Lung (tissue), 12 donors: Measurements from ENCODE around the gene POLN. TPM values are rescaled to one million over a fixed set of nuclear protein-coding genes. Genes with fewer than 3 reads are reported as not detected.
"Not testable (repeated sequence)": the region's sequence is repeated elsewhere in the genome, so short reads cannot be mapped to it uniquely, and the experiment has no call there.

Source experiments
- ATAC-seq: fragments of 200-7000 bp; cut with Tn5 transposase; one replicate; pipeline ENCODE4 v1.9.1; 2020; ENCODE audit warnings: moderate number of reproducible peaks; ENCODE audit not compliant: insufficient read depth, low FRiP score
- DNase-seq, 3 donors: peaks; one replicate each; pipeline ENCODE4 v3.0.0-alpha.2; 2013 to 2017
- H3K27ac ChIP-seq, 2 donors: one replicate each; pipeline ENCODE4 v1.5.1; 2013; ENCODE audit warnings: mild to moderate bottlenecking in 2 of 2, moderate library complexity in 2 of 2, control low read depth in 1 of 2, inconsistent platforms in 1 of 2, low read depth in 1 of 2, low read length in 1 of 2
- H3K27me3 ChIP-seq, 3 donors: one replicate each; pipeline ENCODE4 v1.5.1; 2013; ENCODE audit warnings: low read length in 2 of 3; ENCODE audit not compliant: control insufficient read depth in 3 of 3, insufficient read depth in 3 of 3
- H3K36me3 ChIP-seq, 4 donors: one replicate each; pipeline ENCODE4 v1.5.1; 2013; ENCODE audit warnings: low read length in 4 of 4, mild to moderate bottlenecking in 1 of 4, moderate library complexity in 1 of 4; ENCODE audit not compliant: control insufficient read depth in 4 of 4, insufficient read depth in 4 of 4
- H3K4me1 ChIP-seq, 5 donors: one replicate each; pipeline ENCODE4 v1.5.1; 2013; ENCODE audit warnings: low read length in 5 of 5, mild to moderate bottlenecking in 2 of 5, moderate library complexity in 1 of 5; ENCODE audit not compliant: control insufficient read depth in 5 of 5, insufficient read depth in 5 of 5
- H3K4me3 ChIP-seq: one replicate; pipeline ENCODE4 v1.5.1; 2013; ENCODE audit warnings: mild to moderate bottlenecking, control low read depth, moderate library complexity
- H3K9ac ChIP-seq, 2 donors: one replicate each; pipeline ENCODE4 v1.5.1; 2013; ENCODE audit warnings: low read length in 2 of 2, control low read depth in 1 of 2; ENCODE audit not compliant: insufficient read depth in 1 of 2
- H3K9me3 ChIP-seq, 4 donors: one replicate each; pipeline ENCODE4 v1.5.1; 2013; ENCODE audit warnings: low read length in 3 of 4, mild to moderate bottlenecking in 1 of 4, moderate library complexity in 1 of 4; ENCODE audit not compliant: control insufficient read depth in 4 of 4, insufficient read depth in 3 of 4
- WGBS, 2 donors: extraction: QIAGEN DNeasy Blood & Tissue Kit; methylation state at CpG; one replicate each; pipeline ENCODE4 v1.1.7; 2013; 5-methylcytosine and 5-hydroxymethylcytosine counted together
- polyA plus RNA-seq, 2 donors: library from polyadenylated mRNA; stranded (reverse); fragments of 200-250 nt; gene quantifications; one replicate each; pipeline ENCODE4 v1.2.1, GENCODE V29; 2013
- total RNA-seq, 2 donors: library from RNA; depleted of rRNA in 1 of 2; stranded (reverse); fragments of >200 nt in 1 of 2; gene quantifications; one replicate each; pipeline ENCODE4 v1.2.1, GENCODE V29; 2014 to 2021
- TF ChIP-seq, protein P1 (sequence below): IDR thresholded peaks from 2 replicates; pipeline ENCODE4 v1.5.1; 2012; ENCODE audit warnings: mild to moderate bottlenecking; ENCODE audit errors: control extremely low read depth, extremely low read depth
- donor health status: control.
- donor health status: control.
- donor health status: Bipolar disorder and iron deficiency.
- donor health status: healthy.
- donor health status: DM: yes; HTN: yes; CAD: no.

Gene POLN
- total and polyA plus RNA-seq, 4 donors = 0.68 to 3.7 (median 2.2) TPM

DNA sequence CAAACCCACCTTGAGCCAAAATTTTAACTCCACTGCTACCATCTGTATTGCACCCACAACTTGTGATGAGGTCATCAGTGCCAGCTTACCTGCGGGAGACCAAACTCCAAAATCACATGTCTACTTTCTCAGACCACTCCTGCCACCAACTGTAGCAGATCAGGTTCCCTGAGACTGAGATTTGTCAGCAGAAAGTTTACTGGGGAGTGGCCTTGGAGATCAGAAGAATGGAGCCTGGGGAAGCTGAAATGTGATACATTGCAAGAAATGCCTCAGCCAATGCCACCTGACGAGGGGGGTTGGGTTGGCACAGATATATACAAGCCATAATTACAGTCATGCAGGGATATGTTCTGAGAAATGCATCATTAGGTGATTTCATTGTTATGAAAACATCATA is 19.1 kb downstream of the POLN start:
- DNase-seq = peak in 1 of 3 donors; percentile 40
- H3K9ac ChIP-seq = no peak overlapping the region
- H3K9me3 ChIP-seq = no peaks in the 10 kb centered on the region
- H3K36me3 ChIP-seq = peaks cover 0 to 6% (median 3%) of the 10 kb centered on the region in 4 donors
- 84 to 97% methylated on average over 2 of the region's 2 CpGs for WGBS, 2 donors
- H3K4me3 ChIP-seq = no peak overlapping the region
- no peak overlapping the region for H3K27ac ChIP-seq
- no peaks in the 10 kb centered on the region for H3K4me1 ChIP-seq
- no peaks in the 10 kb centered on the region for H3K27me3 ChIP-seq
- TF ChIP-seq, protein P1, sequence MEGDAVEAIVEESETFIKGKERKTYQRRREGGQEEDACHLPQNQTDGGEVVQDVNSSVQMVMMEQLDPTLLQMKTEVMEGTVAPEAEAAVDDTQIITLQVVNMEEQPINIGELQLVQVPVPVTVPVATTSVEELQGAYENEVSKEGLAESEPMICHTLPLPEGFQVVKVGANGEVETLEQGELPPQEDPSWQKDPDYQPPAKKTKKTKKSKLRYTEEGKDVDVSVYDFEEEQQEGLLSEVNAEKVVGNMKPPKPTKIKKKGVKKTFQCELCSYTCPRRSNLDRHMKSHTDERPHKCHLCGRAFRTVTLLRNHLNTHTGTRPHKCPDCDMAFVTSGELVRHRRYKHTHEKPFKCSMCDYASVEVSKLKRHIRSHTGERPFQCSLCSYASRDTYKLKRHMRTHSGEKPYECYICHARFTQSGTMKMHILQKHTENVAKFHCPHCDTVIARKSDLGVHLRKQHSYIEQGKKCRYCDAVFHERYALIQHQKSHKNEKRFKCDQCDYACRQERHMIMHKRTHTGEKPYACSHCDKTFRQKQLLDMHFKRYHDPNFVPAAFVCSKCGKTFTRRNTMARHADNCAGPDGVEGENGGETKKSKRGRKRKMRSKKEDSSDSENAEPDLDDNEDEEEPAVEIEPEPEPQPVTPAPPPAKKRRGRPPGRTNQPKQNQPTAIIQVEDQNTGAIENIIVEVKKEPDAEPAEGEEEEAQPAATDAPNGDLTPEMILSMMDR = no peak
- ATAC-seq = no peak

DNA sequence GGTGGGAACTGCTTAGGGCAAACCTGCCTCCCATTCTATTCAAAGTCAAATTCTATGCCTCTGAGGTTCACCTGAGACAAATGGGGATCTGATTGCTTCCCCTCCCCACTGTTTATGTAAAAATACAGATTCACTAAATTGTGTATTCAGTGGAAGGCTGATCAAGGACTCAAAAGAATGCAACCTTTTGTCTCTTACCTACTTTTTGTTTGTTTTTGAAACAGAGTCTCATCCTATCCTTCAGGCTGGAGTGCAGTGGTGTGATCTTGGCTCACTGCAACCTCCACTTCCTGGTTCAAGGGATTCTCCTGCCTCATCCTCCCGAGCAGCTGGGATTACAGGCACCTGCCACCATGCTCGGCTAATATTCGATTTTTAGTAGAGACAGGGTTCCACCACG is 20.5 kb downstream of the POLN start:
- H3K4me3 ChIP-seq, H3K36me3 ChIP-seq, ATAC-seq, H3K9me3 ChIP-seq, H3K4me1 ChIP-seq, H3K27ac ChIP-seq, DNase-seq, H3K9ac ChIP-seq, H3K27me3 ChIP-seq: not testable (repeated sequence)
- WGBS, 2 donors = 71 to 78% methylated on average over 4 of the region's 4 CpGs

DNA sequence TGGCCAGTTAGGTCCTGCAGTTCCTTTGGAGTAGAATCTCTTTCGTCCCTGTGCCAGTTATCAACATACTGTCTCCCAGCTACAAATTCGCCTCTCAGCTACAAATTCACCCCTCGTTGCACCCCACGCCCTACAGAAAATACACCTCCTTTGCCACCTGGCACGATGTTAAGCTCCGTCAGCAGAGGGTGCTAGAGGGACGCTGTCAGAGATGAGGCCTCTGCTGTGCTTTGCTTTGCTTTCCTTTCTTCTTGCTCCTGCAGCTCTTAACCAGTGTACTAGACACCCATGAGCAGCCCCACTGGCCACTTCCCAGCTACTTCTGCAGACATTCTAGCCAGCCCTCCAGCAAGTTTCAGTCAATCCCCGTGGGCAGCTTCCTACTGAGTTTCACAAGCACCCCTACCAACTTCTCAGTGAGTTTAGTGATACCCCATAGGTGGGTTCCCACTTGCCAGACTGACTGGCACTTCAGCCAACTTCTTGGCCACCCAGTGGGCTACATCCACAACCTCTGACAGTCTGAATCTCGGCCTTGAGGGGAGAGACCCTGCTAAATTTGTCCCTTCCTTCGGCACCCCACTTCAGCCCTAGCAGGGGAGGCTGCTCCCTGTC is 21.8 kb downstream of the POLN start:
- no peaks in the 10 kb centered on the region for H3K4me1 ChIP-seq
- no peak overlapping the region for H3K27ac ChIP-seq
- no peaks in the 10 kb centered on the region for H3K27me3 ChIP-seq
- TF ChIP-seq, protein P1 = peak; percentile 89
- 14 to 15% methylated on average over 10 of the region's 10 CpGs for WGBS, 2 donors
- no peak overlapping the region for H3K4me3 ChIP-seq
- H3K36me3 ChIP-seq = peaks cover 0 to 3% (median 1%) of the 10 kb centered on the region in 4 donors
- no peak overlapping the region for H3K9ac ChIP-seq
- no peaks in the 10 kb centered on the region for H3K9me3 ChIP-seq
- DNase-seq (peak; percentile 70 to 77 (median 75)), ATAC-seq (peak; percentile 85)

DNA sequence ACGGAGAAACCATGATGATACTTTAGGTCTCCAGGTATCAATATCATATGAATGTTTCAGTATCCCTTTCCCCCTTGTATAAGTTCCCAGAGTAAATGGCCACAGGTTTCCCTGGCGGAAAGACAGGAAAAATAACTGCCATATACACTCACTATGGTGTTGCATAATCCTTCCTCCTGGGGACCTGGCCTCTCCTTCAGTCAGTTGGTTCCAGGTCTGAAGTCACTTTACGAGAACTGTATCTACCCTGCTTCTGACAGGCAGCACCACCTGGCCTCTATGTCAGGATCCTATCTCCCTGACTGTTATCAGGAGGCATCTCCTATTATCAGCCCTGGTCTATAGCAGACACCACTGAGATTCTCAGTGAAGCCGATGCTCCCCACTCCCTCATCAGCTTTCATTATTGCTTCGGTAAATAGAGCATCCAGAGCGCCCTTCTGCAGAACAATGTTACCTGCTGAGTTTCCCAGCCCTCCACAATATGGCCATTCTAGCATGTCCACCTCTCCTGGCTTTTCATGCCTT is 22.6 kb downstream of the POLN start:
- ATAC-seq (no peak), DNase-seq (no peak)
- Histone ChIP-seq H3K27ac (no peak overlapping the region), H3K9ac (no peak overlapping the region), H3K36me3 (peaks cover 0 to 3% (median 1%) of the 10 kb centered on the region in 4 donors), H3K4me3 (no peak overlapping the region), H3K4me1 (no peaks in the 10 kb centered on the region), H3K9me3 (no peaks in the 10 kb centered on the region), H3K27me3 (no peaks in the 10 kb centered on the region)
- TF ChIP-seq, protein P1 = no peak
- 87 to 89% methylated on average over 6 of the region's 6 CpGs for WGBS, 2 donors
